Measurements from ENCODE around the gene SCLT1. TPM values are rescaled to one million over a fixed set of nuclear protein-coding genes. Genes with fewer than 3 reads are reported as not detected.
"Not testable (repeated sequence)": the region's sequence is repeated elsewhere in the genome, so short reads cannot be mapped to it uniquely, and the experiment has no call there.

The SCLT1 gene
- total RNA-seq, 4 donors from 2014 or later: 5.2 to 26.0 (median 9.0) TPM

DNA sequence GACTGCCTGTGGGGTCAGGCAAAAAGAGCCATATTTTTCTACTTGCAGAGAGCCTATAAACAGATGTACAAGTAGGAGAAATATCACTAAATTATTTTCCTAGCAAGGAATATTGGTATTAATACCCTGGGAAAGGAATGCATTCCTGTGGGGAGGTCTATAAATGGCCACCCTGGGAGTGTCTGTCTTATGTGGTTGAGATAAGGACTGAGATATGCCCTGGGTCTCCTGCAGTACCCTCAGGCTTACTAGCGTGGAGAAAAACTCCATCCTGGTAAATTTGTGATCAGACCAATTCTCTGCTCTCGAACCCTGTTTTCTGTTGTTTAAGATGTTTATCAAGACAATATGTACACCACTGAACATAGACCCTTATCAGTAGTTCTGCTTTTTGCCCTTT, 38.0 kb upstream of the SCLT1 start:
- no peaks in the 10 kb centered on the region for H3K4me1 ChIP-seq
- H3K4me3 ChIP-seq: no peak overlapping the region
- TF ChIP-seq EP300 (IDR thresholded peaks at IDR 0.05): no peak
- peaks cover 0 to 3% (median 0%) of the 10 kb centered on the region in 3 donors for H3K9me3 ChIP-seq
- no peaks in the 10 kb centered on the region for H3K36me3 ChIP-seq
- H3K27ac ChIP-seq: no peak overlapping the region
- no peak for ATAC-seq
- H3K27me3 ChIP-seq: no peaks in the 10 kb centered on the region
- 85% methylated on average over 2 of the region's 2 CpGs; no CpG with 5 or more reads in 1 of the 2 donors for WGBS, 2 donors (ENCODE audit: low coverage in 1 of 2)

DNA sequence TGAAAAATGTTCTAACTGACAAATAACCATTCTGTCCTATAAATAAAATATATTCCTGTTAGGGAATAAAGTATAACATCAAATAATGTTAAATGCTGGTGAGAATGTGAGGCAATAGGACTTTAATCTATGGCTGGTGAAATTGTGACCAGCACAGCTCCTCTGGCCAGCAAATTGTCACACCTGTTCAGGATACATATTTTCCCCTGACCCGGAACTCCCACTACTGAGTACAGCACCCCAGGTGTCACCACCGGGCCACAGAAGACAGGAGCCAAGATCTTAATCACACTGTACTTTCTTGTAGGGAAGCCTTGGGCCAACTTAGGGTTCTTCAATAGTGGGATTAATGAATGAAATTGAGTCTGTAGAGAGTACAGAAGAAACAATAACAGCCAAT, 35.8 kb upstream of the SCLT1 start:
- no peak for ATAC-seq
- 90 to 93% methylated on average over 2 of the region's 2 CpGs for WGBS, 2 donors (ENCODE audit: low coverage in 1 of 2)
- Histone ChIP-seq H3K27ac (no peak overlapping the region), H3K36me3 (no peaks in the 10 kb centered on the region), H3K9me3 (peaks cover 0 to 3% (median 0%) of the 10 kb centered on the region in 3 donors), H3K27me3 (no peaks in the 10 kb centered on the region), H3K4me3 (no peak overlapping the region), H3K4me1 (no peaks in the 10 kb centered on the region)
- TF ChIP-seq EP300 (IDR thresholded peaks at IDR 0.05) (no peak), POLR2A (IDR thresholded peaks at IDR 0.05) (no peak), POLR2AphosphoS5 (IDR thresholded peaks at IDR 0.05) (no peak)
- TF ChIP-seq, protein P1, sequence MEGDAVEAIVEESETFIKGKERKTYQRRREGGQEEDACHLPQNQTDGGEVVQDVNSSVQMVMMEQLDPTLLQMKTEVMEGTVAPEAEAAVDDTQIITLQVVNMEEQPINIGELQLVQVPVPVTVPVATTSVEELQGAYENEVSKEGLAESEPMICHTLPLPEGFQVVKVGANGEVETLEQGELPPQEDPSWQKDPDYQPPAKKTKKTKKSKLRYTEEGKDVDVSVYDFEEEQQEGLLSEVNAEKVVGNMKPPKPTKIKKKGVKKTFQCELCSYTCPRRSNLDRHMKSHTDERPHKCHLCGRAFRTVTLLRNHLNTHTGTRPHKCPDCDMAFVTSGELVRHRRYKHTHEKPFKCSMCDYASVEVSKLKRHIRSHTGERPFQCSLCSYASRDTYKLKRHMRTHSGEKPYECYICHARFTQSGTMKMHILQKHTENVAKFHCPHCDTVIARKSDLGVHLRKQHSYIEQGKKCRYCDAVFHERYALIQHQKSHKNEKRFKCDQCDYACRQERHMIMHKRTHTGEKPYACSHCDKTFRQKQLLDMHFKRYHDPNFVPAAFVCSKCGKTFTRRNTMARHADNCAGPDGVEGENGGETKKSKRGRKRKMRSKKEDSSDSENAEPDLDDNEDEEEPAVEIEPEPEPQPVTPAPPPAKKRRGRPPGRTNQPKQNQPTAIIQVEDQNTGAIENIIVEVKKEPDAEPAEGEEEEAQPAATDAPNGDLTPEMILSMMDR (IDR thresholded peaks at IDR 0.05): no peak

DNA sequence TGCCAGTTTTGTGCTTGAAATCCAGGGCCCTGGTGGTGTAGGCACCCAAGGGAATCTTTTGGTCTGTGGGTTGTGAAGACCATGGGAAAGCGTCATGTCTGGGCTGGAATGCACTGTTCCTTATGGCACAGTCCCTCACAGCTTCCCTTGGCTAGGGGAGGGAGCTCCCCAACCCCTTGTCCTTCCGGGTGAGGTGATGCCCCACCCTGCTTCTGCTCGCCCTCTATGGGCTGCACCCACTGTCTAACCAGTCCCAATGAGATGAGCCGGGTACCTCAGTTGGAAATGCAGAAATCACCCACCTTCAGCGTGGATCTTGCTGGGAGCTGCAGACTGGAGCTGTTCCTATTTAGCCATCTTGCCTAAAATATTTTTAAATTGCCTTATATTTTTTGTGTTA, 33.3 kb upstream of the SCLT1 start:
- not testable (repeated sequence) for H3K36me3 ChIP-seq, H3K4me3 ChIP-seq, H3K27ac ChIP-seq, H3K4me1 ChIP-seq, H3K27me3 ChIP-seq, H3K9me3 ChIP-seq, ATAC-seq
- 90 to 100% methylated on average over 1 to 2 of the region's 5 CpGs for WGBS, 2 donors (ENCODE audit: low coverage in 1 of 2)

DNA sequence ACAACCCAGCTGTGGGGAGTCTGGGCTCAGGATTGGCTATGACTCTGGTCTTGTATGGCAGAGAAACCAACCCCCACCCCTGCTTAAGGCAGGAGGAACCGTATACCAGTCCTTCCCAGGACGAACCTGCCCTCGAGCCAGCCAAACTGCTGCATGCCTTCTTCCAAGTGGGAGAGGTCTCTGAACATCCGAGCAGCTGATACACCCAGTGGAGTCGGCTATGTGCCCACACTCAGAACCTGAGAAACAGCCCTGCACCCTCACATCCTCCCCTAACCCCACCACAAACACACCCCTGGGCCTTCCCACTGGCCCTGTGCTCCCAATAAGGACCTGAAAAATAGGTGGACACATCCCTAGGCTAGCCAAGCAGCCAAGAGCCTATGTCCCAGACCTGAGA, 24.4 kb upstream of the SCLT1 start:
- Histone ChIP-seq H3K4me3 (no peak overlapping the region), H3K4me1 (no peaks in the 10 kb centered on the region), H3K27me3 (no peaks in the 10 kb centered on the region), H3K36me3 (no peaks in the 10 kb centered on the region), H3K9me3 (no peaks in the 10 kb centered on the region), H3K27ac (no peak overlapping the region)
- WGBS, 2 donors (ENCODE audit: low coverage in 1 of 2): 94% methylated on average over 5 of the region's 5 CpGs; no CpG with 5 or more reads in 1 of the 2 donors
- TF ChIP-seq, protein P1 (IDR thresholded peaks at IDR 0.05): no peak
- no peak for TF ChIP-seq POLR2A (IDR thresholded peaks at IDR 0.05)
- ATAC-seq: no peak

DNA sequence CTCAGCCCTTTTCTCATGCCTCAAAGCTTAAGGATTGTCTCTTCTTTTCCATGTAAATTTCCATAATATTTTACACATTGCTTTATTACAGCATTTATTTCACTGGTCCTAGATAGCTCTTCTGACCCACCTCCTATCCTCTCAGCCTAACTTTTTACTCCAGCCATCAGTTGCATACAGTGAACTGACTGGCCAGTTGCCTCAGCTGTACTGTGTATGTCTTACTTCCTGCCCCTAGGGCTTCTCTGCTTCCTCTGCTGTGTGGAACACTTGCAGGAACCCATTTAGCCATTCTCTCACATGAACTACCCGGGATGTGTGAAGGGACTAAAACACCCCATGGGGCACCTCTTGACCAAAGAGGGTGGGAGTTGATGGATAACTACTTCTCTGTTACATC, 20.6 kb upstream of the SCLT1 start:
- H3K27me3 ChIP-seq: no peaks in the 10 kb centered on the region
- 43 to 67% methylated on average over 1 of the region's 1 CpG for WGBS, 2 donors (ENCODE audit: low coverage in 1 of 2)
- H3K36me3 ChIP-seq: peaks cover 0 to 18% of the 10 kb centered on the region in 2 donors
- H3K9me3 ChIP-seq: no peaks in the 10 kb centered on the region
- no peak overlapping the region for H3K27ac ChIP-seq
- TF ChIP-seq, protein P1 (IDR thresholded peaks at IDR 0.05): no peak
- no peak for TF ChIP-seq POLR2A (IDR thresholded peaks at IDR 0.05)
- TF ChIP-seq EP300 (IDR thresholded peaks at IDR 0.05): no peak
- no peak for TF ChIP-seq POLR2AphosphoS5 (IDR thresholded peaks at IDR 0.05)
- H3K4me1 ChIP-seq: no peaks in the 10 kb centered on the region
- no peak overlapping the region for H3K4me3 ChIP-seq
- no peak for ATAC-seq

DNA sequence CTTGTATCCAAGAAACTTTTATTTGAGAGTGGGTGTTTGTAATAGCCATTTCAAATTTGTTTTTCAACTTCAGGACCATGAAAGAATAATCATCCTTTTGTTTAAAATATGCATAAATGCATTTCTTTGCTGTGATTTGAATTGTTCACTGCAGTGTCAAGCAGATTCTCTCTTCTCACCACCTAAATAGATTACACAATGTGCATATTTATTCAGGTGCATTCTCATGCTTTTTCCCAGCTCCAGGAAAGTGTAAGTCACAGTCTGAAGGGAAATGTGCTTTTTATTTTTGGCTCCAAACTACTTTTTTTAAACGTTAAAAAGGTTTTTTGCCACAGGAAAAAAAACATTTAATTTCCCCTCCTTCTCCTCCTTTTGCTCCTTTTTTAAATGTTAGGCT, 20.1 kb upstream of the SCLT1 start:
- TF ChIP-seq, protein P1 (IDR thresholded peaks at IDR 0.05): no peak
- TF ChIP-seq EP300 (IDR thresholded peaks at IDR 0.05): no peak
- no peak for TF ChIP-seq POLR2AphosphoS5 (IDR thresholded peaks at IDR 0.05)
- TF ChIP-seq POLR2A (IDR thresholded peaks at IDR 0.05): no peak
- H3K27ac ChIP-seq: no peak overlapping the region
- H3K4me3 ChIP-seq: no peak overlapping the region
- peaks cover 0 to 21% of the 10 kb centered on the region in 2 donors for H3K36me3 ChIP-seq
- H3K27me3 ChIP-seq: no peaks in the 10 kb centered on the region
- no peaks in the 10 kb centered on the region for H3K4me1 ChIP-seq
- H3K9me3 ChIP-seq: no peaks in the 10 kb centered on the region
- no peak for ATAC-seq
- WGBS, 2 donors (ENCODE audit: low coverage in 1 of 2): 14 to 33% methylated on average over 1 of the region's 1 CpG

Data from gastroesophageal sphincter (tissue), 4 donors.